Testis (tissue), 3 donors: ENCODE measurements around the gene KCNQ1OT1. TPM values are rescaled to one million over a fixed set of nuclear protein-coding genes. Genes with fewer than 3 reads are reported as not detected.

Experiments
- DNase-seq: peaks from one replicate; pipeline ENCODE4 v3.0.0-alpha.2; 2019
- H3K27ac ChIP-seq, 2 donors: fragments of 200-600 bp; sonication (generic); one replicate each; pipeline ENCODE4 v1.5.1; 2019
- H3K27me3 ChIP-seq: fragments of 200-600 bp; sonication (generic); one replicate; pipeline ENCODE4 v1.5.1; 2019
- H3K36me3 ChIP-seq: fragments of 200-600 bp; sonication (generic); one replicate; pipeline ENCODE4 v1.5.1; 2017; ENCODE audit warnings: low read depth; ENCODE audit errors: missing control alignments
- H3K4me1 ChIP-seq: fragments of 200-600 bp; sonication (generic); one replicate; pipeline ENCODE4 v1.5.1; 2019
- H3K4me3 ChIP-seq, 2 donors: fragments of 200-600 bp; sonication (generic); one replicate each; pipeline ENCODE4 v1.5.1; 2017 to 2019
- H3K9me3 ChIP-seq: fragments of 200-600 bp; sonication (generic); one replicate; pipeline ENCODE4 v1.5.1; 2017
- POLR2A ChIP-seq: fragments of 450-650 bp; IDR thresholded peaks from one replicate; pipeline ENCODE4 v1.6.1; 2017; ENCODE audit warnings: antibody characterized with exemption, mild to moderate bottlenecking, moderate library complexity
- WGBS, 2 donors: methylation state at CpG; one replicate each; pipeline ENCODE4 v1.1.5; 2018; 5-methylcytosine and 5-hydroxymethylcytosine counted together
- intact Hi-C: fragments of 100-400 bp; cut with DNase I; formaldehyde crosslinking; loops from one replicate; pipeline ENCODE4 v1.15.1; 2023; ENCODE audit warnings: low total_unique reads
- polyA plus RNA-seq: library from polyadenylated mRNA; stranded (reverse); fragments of 350-450 nt; fragmentation: Illumina TruSeq; extraction: RNeasy Lipid Tissue Mini Kit (QIAGEN cat#74804); gene quantifications from one replicate; pipeline ENCODE4 v1.2.3, GENCODE V29; 2014; ENCODE audit warnings: low read depth, low replicate concordance; ENCODE audit not compliant: insufficient read depth
- total RNA-seq, 2 donors: library from RNA; depleted of rRNA; stranded (reverse); fragments of >200 nt; gene quantifications; one replicate each; pipeline ENCODE4 v1.2.3, GENCODE V29; 2016
- TF ChIP-seq, protein P1 (sequence below), 3 experiments: fragments of 450-650 bp in 2 of 3; fragments of 200-600 bp in 1 of 3; sonication (generic) in 1 of 3; IDR thresholded peaks; one replicate each; pipeline ENCODE4 v1.5.1; 2016 to 2019; ENCODE audit warnings: antibody characterized with exemption in 3 of 3, mild to moderate bottlenecking in 2 of 3, moderate library complexity in 1 of 3

The KCNQ1OT1 gene
- total and polyA plus RNA-seq, 3 donors from 2014 or later: 0.20 to 5.9 (median 4.0) TPM

DNA sequence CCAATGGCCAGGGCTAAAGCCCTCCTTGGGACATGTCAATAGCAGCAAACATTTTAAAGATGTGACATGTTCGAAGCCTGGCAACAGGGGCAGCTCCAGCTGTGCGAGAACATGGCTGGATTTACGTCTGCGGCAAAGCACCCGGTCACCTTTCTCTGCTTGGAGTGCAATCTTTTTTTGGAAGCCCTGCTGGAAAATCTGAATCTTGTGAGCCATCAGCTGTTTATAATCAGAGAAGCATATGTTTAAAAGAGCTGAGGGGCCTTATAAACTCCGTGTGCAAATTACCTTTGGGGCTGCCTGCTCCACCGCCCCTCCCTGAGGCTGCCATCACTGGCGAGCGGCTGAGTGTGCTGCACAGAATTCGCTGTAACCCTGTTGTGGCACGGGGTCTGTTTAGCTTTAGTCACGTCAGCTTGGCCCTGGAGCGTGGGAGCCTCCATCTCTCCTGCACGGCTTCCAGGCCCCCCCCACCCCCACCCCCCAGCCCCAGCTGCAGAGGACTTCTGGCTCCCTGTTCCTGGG is 9.0 kb upstream of the KCNQ1OT1 start:
- H3K27ac ChIP-seq: no peak overlapping the region
- 57 to 65% methylated on average over 14 of the region's 14 CpGs for WGBS, 2 donors
- no peak overlapping the region for H3K4me3 ChIP-seq
- TF ChIP-seq POLR2A: no peak
- TF ChIP-seq, protein P1, sequence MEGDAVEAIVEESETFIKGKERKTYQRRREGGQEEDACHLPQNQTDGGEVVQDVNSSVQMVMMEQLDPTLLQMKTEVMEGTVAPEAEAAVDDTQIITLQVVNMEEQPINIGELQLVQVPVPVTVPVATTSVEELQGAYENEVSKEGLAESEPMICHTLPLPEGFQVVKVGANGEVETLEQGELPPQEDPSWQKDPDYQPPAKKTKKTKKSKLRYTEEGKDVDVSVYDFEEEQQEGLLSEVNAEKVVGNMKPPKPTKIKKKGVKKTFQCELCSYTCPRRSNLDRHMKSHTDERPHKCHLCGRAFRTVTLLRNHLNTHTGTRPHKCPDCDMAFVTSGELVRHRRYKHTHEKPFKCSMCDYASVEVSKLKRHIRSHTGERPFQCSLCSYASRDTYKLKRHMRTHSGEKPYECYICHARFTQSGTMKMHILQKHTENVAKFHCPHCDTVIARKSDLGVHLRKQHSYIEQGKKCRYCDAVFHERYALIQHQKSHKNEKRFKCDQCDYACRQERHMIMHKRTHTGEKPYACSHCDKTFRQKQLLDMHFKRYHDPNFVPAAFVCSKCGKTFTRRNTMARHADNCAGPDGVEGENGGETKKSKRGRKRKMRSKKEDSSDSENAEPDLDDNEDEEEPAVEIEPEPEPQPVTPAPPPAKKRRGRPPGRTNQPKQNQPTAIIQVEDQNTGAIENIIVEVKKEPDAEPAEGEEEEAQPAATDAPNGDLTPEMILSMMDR (IDR thresholded peaks at IDR 0.05): no peak
- H3K36me3 ChIP-seq: no peaks in the 10 kb centered on the region
- no peaks in the 10 kb centered on the region for H3K27me3 ChIP-seq
- H3K4me1 ChIP-seq: no peaks in the 10 kb centered on the region
- no peaks in the 10 kb centered on the region for H3K9me3 ChIP-seq
- intact Hi-C loops: no loop called here
- DNase-seq: no peak

DNA sequence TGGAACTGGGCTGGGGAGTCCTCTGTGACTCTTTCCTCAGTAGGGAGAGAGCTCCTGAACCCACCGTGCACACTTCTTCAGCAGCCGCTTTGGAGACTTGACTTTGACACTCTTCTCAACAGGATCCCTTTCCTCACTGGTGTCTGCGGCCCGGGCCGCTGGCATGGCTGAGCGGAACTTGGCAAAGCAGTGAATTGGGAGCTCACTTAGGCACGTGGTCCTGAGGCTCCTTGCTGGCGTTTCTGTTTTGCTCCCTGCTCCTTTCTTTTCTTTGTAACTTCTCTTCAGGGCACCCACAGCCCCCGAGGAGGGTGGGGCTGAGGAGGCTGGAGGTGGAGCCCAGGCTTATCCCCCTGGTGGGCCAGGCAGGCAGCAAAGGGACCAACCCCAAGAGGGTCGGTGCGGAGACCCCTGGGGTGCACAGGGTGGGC is 8.4 kb upstream of the KCNQ1OT1 start:
- intact Hi-C loops: no loop called here

DNA sequence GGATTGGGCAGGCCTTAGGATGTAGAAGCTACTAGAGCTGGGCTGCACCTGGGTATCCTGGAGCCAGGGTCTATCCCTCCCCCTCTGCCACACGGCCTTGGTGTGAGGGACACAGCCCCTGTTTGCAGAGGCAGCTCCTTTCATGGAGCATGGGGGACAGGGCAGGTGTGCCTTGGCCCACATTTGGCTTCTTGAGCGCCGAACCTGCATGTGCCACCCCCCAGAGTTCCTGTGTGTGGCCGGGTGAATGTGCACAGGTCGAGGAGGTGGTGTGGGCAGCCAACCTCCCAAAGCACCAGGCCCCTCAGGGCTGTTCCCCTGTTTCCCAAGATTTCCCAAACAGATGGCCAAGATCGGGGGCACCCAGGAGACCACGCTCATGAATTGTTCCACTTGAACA is 7.9 kb upstream of the KCNQ1OT1 start:
- Histone ChIP-seq H3K36me3 (no peaks in the 10 kb centered on the region), H3K9me3 (no peaks in the 10 kb centered on the region), H3K4me1 (peaks cover 2% of the 10 kb centered on the region), H3K27ac (no peak overlapping the region), H3K4me3 (no peak overlapping the region), H3K27me3 (no peaks in the 10 kb centered on the region)
- 87 to 89% methylated on average over 3 to 7 of the region's 7 CpGs for WGBS, 2 donors
- intact Hi-C loops: no loop called here
- DNase-seq: no peak
- TF ChIP-seq, protein P1 (IDR thresholded peaks at IDR 0.05): no peak
- TF ChIP-seq POLR2A: no peak

More for the DNA sequence above, 8.4 kb upstream of the KCNQ1OT1 start:
- Histone ChIP-seq H3K4me3 (no peak overlapping the region), H3K27ac (no peak overlapping the region), H3K27me3 (no peaks in the 10 kb centered on the region), H3K9me3 (no peaks in the 10 kb centered on the region), H3K36me3 (no peaks in the 10 kb centered on the region), H3K4me1 (peaks cover 2% of the 10 kb centered on the region)
- WGBS, 2 donors: 39 to 56% methylated on average over 11 of the region's 11 CpGs
- peak; percentile 32 for DNase-seq
- TF ChIP-seq, protein P1 (IDR thresholded peaks at IDR 0.05): no peak
- no peak for TF ChIP-seq POLR2A

DNA sequence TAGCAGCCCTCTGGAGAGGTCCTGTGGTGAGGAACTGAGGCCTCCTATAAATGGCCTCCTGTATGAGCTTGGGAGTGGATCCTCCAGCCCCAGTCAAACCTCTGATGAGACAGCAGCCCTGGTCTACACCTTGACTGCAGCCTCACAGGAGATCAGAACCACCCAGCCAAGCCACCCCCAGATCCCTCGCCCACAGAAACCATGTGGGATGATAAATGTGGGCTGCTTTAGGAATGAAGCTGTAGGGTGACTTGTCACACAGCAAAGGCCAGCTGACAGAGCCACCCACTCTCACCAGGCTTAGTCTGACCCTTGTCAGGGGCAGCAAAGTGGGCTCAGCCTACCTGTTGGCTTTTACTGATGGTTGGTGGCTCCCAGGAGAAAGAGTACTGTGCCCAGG is 6.5 kb upstream of the KCNQ1OT1 start:
- WGBS, 2 donors: 93% methylated on average over 1 of the region's 1 CpG; no CpG with 5 or more reads in 1 of the 2 donors
- no peak for TF ChIP-seq POLR2A
- TF ChIP-seq, protein P1 (IDR thresholded peaks at IDR 0.05): no peak
- Histone ChIP-seq H3K36me3 (no peaks in the 10 kb centered on the region), H3K27ac (no peak overlapping the region), H3K27me3 (no peaks in the 10 kb centered on the region), H3K4me3 (no peak overlapping the region), H3K9me3 (no peaks in the 10 kb centered on the region), H3K4me1 (peaks cover 2% of the 10 kb centered on the region)
- DNase-seq: no peak
- intact Hi-C loops: no loop called here
